GM12865 (cell line): ENCODE results near the gene SHOC1.
A peak's percentile ranks its signal among the peaks of the same experiment; 100 is the strongest.

Source experiments
- DNase-seq: peaks from one replicate; pipeline ENCODE4 v3.0.0; 2010; ENCODE audit warnings: low read depth
- H3K4me3 ChIP-seq: 2 replicates; pipeline ENCODE4 v1.5.1; 2011; ENCODE audit warnings: mild to moderate bottlenecking, low read depth, low read length, control low read depth
- CTCF ChIP-seq: IDR thresholded peaks from 2 replicates; pipeline ENCODE4 v1.5.1; 2011; ENCODE audit warnings: low read length, control low read depth, low read depth, inconsistent platforms; ENCODE audit not compliant: insufficient read depth; ENCODE audit errors: missing control alignments

SHOC1 gene

GRCh38 chr9:111836311-111836710 is 41.6 kb upstream of the SHOC1 start:
- no peak for TF ChIP-seq CTCF
- no peak for DNase-seq
- H3K4me3 ChIP-seq: no peak overlapping the region

- H3K4me3 ChIP-seq: no peak overlapping the region
- DNase-seq: no peak
- TF ChIP-seq CTCF: no peak
Measured at GRCh38 chr9:111833941-111834340, 39.2 kb upstream of the SHOC1 start.

- no peak for DNase-seq
- no peak overlapping the region for H3K4me3 ChIP-seq
- no peak for TF ChIP-seq CTCF
Measured at GRCh38 chr9:111832449-111832848, 37.7 kb upstream of the SHOC1 start.

GRCh38 chr9:111831371-111832108 is 36.8 kb upstream of the SHOC1 start:
- TF ChIP-seq CTCF: no peak
- H3K4me3 ChIP-seq: no peak overlapping the region
- DNase-seq: no peak

GRCh38 chr9:111828193-111828592 is 33.5 kb upstream of the SHOC1 start:
- TF ChIP-seq CTCF: no peak
- DNase-seq: peak; percentile 40
- no peak overlapping the region for H3K4me3 ChIP-seq

- no peak for TF ChIP-seq CTCF
Measured at GRCh38 chr9:111825468-111826145, 30.9 kb upstream of the SHOC1 start.

More at GRCh38 chr9:111825468-111826145, 30.9 kb upstream of the SHOC1 start:
- DNase-seq: no peak
- H3K4me3 ChIP-seq: no peak overlapping the region
